Measurements from ENCODE around the gene C10orf67.

DNA sequence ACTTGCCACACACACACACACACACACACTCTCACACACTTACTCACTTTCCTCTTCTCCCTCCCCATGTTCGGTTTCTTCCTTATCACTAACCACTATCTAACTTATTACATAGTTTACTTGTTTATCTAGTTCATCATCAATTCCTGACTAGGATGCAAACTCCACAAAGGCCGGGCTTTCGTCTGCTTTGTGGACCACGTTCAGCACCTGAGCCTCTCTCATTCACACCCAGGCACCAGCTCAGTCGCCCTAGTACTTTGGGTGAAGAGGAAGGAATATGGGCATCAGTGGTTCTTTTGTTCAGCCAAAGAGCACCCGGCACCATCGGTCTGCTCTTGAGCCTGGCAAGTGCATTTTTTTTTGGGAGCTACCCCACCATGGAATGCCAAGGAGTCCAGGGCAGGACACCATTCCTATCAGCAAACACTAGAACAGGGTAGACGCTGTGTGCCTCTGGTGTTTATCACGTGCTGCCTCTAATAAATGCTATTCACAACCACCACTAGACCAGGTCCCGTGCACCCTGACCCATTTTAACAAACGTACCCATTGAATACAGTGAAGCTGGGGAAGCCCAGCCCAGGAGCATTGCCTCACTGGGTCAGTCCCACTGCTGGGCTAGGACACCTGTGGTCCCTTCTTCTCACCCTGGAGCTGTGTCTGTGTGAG, 2.2 kb downstream of the C10orf67 start:
- no peak for TF ChIP-seq CTCF (IDR thresholded peaks at IDR 0.05; ENCODE audit: low read depth, low read length, poor library complexity, severe bottlenecking)
- no peak for TF ChIP-seq EZH2phosphoT487 (IDR thresholded peaks at IDR 0.05; ENCODE audit: borderline replicate concordance, low read length)
